ENCODE measurements around the gene MYO16.

Gene MYO16

DNA sequence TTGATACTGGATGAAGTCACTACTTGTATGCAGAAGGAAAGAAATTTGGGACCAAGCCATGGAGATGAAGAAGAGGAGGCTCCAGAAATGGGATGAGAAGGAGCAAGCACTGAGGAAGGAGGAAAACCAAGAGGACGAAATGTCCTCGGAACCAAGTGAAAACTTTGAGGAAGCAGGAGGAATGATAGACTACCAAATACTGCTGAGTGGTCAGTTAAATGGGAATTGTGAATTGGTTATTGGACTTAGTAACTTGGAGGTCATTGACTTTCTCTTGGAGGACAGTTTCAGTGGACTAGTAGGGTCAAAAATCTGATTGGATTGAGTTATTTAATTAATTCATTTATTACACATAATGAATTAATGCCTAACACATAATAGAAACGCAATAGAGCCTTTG is 167.9 kb downstream of the MYO16 start:
- DNase-seq (ENCODE audit: low spot score) = no peak

GRCh38 chr13:108807841-108808240 is 178.4 kb downstream of the MYO16 start:
- no peak for DNase-seq (ENCODE audit: low spot score)

- no peak for DNase-seq (ENCODE audit: low spot score)
Measured at GRCh38 chr13:108812165-108812564, 182.8 kb downstream of the MYO16 start.

GRCh38 chr13:108812661-108813060 is 183.2 kb downstream of the MYO16 start:
- DNase-seq (ENCODE audit: low spot score) = no peak

- DNase-seq (ENCODE audit: low spot score) = no peak
Measured at GRCh38 chr13:108813587-108814170, 184.3 kb downstream of the MYO16 start.

DNA sequence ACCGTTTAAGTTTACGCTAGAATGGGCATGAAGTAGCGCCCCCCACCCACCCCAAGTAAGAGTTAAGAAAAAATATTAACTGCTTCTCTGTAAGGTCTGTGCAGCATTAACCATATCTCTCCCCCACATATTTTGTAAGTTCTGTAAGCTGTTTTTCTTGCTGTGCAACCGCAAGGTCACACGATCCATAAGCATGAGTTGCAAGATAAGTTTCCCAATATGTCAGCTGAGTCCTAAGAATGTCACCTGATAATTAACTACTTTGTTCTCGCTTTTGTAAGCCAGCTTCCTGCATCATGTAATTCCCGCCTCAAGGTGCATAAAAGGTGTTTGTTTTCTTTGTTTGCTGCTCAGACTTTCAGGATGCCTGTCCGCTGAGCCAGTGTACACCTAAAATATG is 187.0 kb downstream of the MYO16 start:
- no peak for DNase-seq (ENCODE audit: low spot score)

- DNase-seq (ENCODE audit: low spot score) = no peak
Measured at GRCh38 chr13:108827646-108828045, 198.2 kb downstream of the MYO16 start.

DNA sequence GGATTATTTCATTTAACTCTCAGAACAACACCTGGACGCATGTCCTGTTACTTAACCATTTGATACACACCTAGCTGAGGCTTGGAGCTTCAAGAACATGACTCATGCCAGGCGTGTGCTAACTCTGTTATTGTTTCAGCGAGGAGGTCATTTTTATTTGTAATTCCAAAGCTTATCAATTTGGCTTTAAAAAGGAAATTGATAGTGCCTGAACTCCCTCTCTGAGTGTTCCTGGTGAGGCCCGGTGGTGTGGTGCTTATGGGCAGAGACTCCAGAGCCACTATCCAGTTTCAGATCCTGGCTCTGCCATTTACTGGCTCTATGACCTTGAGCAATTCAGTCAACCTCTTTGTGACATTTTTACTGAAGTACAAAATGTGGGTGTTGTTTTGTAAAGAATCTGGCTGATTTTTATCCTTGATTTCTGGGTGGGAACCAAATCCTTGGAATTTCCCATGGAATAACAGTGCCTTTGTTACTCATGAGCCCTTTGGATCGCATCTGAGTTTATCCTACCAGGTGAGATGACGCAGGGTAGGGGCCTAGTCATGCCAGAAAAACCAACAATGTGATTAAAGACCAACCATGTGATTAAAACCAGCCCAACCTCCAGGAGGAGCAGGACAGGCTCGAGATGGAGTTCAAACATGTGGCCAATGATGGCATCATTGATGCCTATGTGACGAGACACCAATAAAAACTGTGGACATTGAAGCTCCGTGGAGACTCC is 198.8 kb downstream of the MYO16 start:
- no peak for DNase-seq (ENCODE audit: low spot score)

- DNase-seq (ENCODE audit: low spot score) = no peak
Measured at GRCh38 chr13:108830916-108831315, 201.5 kb downstream of the MYO16 start.

DNA sequence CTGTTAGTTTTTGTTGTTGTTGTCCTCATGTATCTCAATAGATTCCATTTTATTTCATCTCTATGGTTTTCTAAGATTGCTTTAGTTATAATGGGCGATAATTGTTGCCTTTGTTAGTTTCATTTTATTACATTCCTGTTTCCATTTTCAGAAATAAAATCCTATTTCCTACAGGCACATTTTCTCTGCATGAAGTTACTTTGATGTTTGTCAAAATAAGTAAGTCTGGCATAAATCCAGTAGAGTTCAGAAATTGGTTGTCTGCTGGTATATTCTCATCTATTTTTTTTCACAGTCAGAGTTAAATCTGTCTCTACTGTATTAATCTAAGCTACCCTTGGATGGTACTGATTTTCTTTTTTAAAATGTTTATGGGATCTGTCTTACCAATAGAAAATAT is 204.1 kb downstream of the MYO16 start:
- no peak for DNase-seq (ENCODE audit: low spot score)

GRCh38 chr13:108834193-108834592 is 204.8 kb downstream of the MYO16 start:
- DNase-seq (ENCODE audit: low spot score) = no peak

GRCh38 chr13:108835083-108835482 is 205.7 kb downstream of the MYO16 start:
- DNase-seq (ENCODE audit: low spot score) = no peak

GRCh38 chr13:108850691-108851090 is 221.3 kb downstream of the MYO16 start:
- no peak for DNase-seq (ENCODE audit: low spot score)

GRCh38 chr13:108851660-108852059 is 222.2 kb downstream of the MYO16 start:
- DNase-seq (ENCODE audit: low spot score) = no peak

GRCh38 chr13:108853031-108853430 is 223.6 kb downstream of the MYO16 start:
- DNase-seq (ENCODE audit: low spot score) = no peak

- no peak for DNase-seq (ENCODE audit: low spot score)
Measured at GRCh38 chr13:108855737-108856387, 226.5 kb downstream of the MYO16 start.

- no peak for DNase-seq (ENCODE audit: low spot score)
Measured at GRCh38 chr13:108858676-108859075, 229.3 kb downstream of the MYO16 start.

GRCh38 chr13:108859197-108860012 is 230.0 kb downstream of the MYO16 start:
- DNase-seq (ENCODE audit: low spot score) = no peak

GRCh38 chr13:108860418-108860817 is 231.0 kb downstream of the MYO16 start:
- DNase-seq (ENCODE audit: low spot score) = no peak

DNA sequence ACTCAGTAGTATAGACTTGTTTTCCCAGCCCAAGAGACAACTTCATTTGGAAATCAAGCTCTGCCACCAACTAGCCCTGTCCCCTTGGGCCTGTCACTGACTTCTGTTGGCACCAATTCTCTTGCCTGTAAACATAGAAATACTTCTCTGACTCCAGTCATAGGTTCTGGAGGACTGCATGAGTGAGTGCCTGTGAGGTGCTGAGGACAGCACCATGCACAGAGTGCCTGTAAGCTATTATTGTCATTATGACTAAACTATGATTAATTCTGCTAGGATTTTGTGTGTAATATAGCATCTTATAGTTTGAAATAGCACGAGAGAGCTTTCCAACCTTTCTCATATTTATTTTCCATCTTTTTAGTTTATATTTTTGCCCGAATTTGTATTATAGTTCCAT is 247.9 kb downstream of the MYO16 start:
- no peak for DNase-seq (ENCODE audit: low spot score)

- no peak for DNase-seq (ENCODE audit: low spot score)
Measured at GRCh38 chr13:108878732-108879131, 249.3 kb downstream of the MYO16 start.

DNA sequence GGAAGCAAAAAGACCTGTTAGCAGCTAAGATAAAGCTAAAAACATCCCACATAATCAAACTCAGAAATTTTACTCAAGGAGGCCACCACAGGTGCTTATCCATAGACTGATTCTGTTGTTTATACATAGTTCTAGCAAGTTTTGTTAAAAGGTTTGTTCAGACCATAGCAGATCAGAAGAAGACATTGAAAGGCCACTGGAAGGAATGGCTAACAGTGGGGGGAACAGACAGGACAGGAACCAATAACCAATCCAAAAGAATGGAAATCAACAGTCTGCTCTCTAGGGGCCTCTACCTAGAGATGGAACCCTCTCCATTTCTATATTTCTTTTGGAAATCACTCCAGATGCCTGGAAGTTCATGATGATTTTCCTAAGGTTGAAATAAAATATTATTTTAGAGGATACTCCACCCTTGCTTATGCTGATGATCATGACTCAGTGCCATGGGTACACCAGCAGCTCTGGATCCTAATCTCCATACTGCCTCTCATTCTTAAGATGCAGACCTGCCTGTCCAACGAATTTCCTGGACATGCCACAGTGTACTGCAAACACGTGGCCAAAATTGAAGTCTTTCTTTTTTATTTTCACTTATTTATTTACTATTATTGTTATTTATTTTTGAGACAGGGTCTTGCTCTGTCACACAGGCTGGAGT is 260.0 kb downstream of the MYO16 start:
- DNase-seq (ENCODE audit: low spot score) = no peak

Measured in left forelimb (tissue), 1 donor.